HG02798 (cell line): ENCODE results near the gene ADAP1.

Experiments
- ATAC-seq: cut with Tn5 transposase; IDR thresholded peaks from one replicate; pipeline ENCODE4 v1.9.1; 2021; ENCODE audit warnings: mild to moderate bottlenecking; ENCODE audit not compliant: unreplicated experiment, poor library complexity

Gene ADAP1

GRCh38 chr7:853366-854117, 100.9 kb downstream of the ADAP1 start:
- no peak for ATAC-seq

DNA sequence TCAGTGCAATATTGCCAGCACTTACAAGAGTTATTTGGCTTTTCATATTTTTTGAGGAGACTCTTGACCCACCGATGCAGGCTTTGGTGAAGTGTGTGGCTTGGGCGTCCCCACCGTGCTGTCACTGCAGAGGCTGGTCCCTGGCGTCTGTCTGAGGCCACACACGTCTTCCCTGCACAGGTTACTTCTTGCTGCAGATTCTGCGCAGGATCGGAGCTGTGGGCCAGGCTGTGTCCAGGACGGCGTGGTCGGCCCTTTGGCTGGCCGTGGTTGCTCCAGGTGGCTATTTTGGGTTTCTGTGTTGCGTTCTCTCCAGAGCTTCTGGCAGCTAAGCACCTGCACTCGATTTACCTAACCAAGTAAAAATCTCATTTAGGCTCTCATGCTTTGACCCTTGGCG, 103.3 kb downstream of the ADAP1 start:
- ATAC-seq = no peak

DNA sequence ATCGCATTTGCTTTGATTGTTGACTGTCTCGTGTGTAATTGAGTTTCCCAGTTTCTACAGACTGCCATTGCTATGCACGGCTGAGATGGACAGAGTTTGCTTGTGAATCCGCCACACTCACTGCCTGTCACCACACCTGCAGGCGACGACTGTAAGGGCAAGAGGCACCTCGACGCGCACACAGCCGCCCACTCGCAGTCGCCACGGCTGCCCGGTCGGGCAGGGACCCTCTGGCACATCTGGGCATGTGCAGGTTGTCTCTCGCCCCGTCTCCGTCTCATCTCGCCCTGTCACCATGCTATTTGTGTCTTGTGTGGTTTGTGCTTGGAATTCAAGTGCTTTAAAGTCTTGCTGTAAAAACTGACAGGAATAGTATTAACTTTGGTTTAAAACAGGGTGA, 104.7 kb downstream of the ADAP1 start:
- no peak for ATAC-seq

- ATAC-seq = no peak
Measured at GRCh38 chr7:849145-849544, 105.3 kb downstream of the ADAP1 start.
